Astrocyte of the cerebellum (primary cell): ENCODE results near the gene RANBP1.

Experiments
- DNase-seq: peaks from one replicate; pipeline ENCODE4 v3.0.0-alpha.2; 2011; ENCODE audit warnings: low read depth
- H3K4me3 ChIP-seq: 2 replicates; pipeline ENCODE4 v1.5.1; 2011; ENCODE audit warnings: mild to moderate bottlenecking, low read depth, low read length, moderate library complexity
- CTCF ChIP-seq: IDR thresholded peaks from 2 replicates; pipeline ENCODE4 v1.5.1; 2012; ENCODE audit warnings: low read length, low read depth, moderate library complexity, mild to moderate bottlenecking; ENCODE audit errors: missing control alignments
- in situ Hi-C: cut with HindIII; loops from 2 replicates; pipeline ENCODE4 v1.10.0; 2017; ENCODE audit warnings: low sequenced_read_pairs

RANBP1 gene

DNA sequence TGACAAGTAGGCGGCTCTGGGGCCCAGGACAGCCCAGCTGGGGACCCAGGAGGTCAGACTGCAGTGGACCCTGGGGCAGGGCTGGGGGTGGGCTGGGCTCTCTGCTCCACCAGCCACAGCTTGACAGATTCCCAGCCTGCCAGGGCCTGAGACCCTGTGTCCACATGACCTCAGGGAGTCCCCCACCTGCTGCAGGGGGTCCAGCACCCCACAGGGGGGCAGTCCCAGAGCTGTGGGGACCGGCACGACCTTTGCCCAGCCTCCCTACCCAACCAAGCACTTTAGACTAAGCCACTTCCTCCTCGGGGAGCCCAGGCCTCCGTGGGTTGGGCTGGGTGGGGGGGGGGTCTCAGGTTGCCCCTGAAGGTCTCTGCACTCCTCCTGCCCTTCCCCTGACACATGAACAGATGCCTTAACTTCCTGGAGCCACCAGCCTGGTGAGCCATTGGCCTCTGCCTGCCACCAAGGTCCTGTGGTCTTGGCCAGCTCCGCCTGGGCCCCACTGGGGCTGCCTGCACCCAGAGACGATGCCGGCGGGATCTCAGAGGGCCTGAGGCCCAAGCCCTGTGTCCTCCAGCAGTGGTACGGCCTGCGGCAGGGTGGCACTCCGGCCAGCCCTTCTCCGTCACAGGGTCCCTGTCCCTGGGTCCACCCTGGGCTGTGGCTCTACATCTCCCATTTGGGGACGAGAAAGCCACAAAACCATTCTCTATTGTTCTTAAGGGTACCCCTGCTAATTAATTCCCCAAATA lies 31.5 kb downstream of the RANBP1 start:
- no peak for DNase-seq
- in situ Hi-C loops = no loop called here
- no peak for TF ChIP-seq CTCF
- no peak overlapping the region for H3K4me3 ChIP-seq

DNA sequence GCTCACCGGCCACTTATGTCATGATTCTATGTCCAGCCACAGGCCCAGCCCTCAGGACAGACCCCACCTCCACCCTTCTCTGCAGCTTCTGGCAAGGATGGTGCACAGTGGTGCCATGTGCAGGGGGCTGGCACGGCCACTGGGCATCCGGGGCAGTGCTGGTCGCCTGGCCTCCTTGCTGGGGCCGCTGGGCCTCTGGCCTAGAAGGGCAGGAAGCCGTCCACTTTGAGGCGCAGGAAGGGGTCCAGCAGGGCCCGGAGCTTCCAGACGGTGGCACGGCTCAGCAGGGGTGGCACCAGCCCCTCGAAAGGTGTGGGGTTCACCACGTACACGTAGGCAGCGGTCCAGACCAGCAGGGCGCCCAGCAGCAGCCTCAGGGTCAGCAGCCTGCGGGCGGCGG lies 32.5 kb downstream of the RANBP1 start:
- in situ Hi-C loops = no loop called here
- H3K4me3 ChIP-seq = no peak overlapping the region
- TF ChIP-seq CTCF = no peak
- DNase-seq = no peak

- TF ChIP-seq CTCF = no peak
- no peak overlapping the region for H3K4me3 ChIP-seq
- DNase-seq = no peak
- in situ Hi-C loops = no loop called here
These were observed 33.6 kb downstream of the RANBP1 start for GRCh38 chr22:20149257-20150250.

- in situ Hi-C loops = no loop called here
- no peak for TF ChIP-seq CTCF
These were observed 34.7 kb downstream of the RANBP1 start, which contains the start of gene CCDC188 for GRCh38 chr22:20150381-20151275. CCDC188 (minus strand) TSS chr22:20151055; CDS start chr22:20150986, 69 bp downstream.

GRCh38 chr22:20151276-20151588 lies 35.3 kb downstream of the RANBP1 start:
- DNase-seq = no peak
- in situ Hi-C loops = no loop called here
- H3K4me3 ChIP-seq = no peak overlapping the region
- TF ChIP-seq CTCF = no peak

More at GRCh38 chr22:20150381-20151275, 34.7 kb downstream of the RANBP1 start, which contains the start of gene CCDC188:
- no peak within 1 kb of the TSS for H3K4me3 ChIP-seq
- no peak for DNase-seq

- H3K4me3 ChIP-seq = no peak overlapping the region
- DNase-seq = no peak
- no peak for TF ChIP-seq CTCF
- in situ Hi-C loops = no loop called here
These were observed 36.6 kb downstream of the RANBP1 start for GRCh38 chr22:20152464-20152890.
